ENCODE results near the gene GATB.

The GATB gene

DNA sequence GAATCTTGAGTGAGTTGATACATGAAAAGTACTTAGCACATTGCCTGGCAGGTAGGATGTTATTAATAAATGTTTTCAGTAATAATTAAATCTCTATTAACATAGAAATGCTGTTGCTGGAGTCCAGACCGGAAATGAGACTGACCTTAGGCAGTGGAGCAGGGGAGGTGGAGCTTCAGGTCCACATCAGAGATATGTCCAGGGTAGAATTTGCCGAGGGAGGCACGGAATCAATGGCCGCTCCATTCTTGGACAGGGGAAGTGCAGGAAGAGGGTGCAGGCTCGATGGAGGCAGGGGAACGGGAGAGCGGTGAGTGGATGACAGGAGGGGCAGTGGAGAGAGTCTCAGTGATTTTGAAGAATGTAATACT, 107.3 kb downstream of the GATB start:
- TF ChIP-seq ZNF70 (CRISPR knock-in tag; IDR thresholded peaks at IDR 0.05) (no peak), ESRRG (CRISPR knock-in tag; IDR thresholded peaks at IDR 0.05) (no peak), RARB (CRISPR knock-in tag; IDR thresholded peaks at IDR 0.05) (no peak), CSDC2 (CRISPR knock-in tag; IDR thresholded peaks at IDR 0.05) (no peak)
- peak; percentile 72 for ATAC-seq

DNA sequence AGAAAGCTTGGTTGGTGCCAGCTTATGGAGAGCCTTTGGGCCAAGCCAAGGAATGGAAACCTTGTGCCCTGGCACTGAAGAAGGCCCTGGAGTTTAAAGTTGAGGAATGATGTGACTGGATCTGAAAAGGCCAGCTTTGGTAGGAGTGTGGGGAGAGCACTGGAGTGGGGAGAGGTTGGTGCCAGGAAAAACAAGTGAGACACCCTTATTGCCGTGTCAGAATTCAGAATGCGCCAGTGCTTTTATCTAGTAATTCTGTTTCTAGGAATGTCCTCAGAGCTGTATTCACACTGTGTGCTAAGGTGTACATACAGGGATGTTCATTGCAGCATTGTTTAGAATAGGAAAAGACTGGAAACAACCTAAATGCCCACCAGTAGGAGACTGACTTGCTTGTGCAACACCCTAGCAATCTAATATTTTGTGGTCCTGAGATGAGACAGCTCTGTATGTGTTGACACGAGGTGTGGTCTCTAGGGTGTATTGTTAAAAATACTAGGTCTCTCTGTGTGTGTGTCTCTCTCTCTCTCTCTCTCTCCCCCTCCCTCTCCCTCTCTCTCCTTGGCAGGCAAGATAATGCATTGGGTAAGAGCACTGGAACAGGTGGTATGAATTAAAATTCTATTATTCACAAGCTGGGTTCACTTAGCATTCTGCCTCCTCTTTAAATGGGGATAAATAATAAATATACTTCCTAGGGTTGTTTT, 107.8 kb downstream of the GATB start:
- TF ChIP-seq PPARA (CRISPR knock-in tag; IDR thresholded peaks at IDR 0.05; ENCODE audit: borderline replicate concordance) (no peak), TCF4 (CRISPR knock-in tag; IDR thresholded peaks at IDR 0.05; ENCODE audit: borderline replicate concordance) (peak; percentile 65), ISL1 (CRISPR knock-in tag; IDR thresholded peaks at IDR 0.05) (peak; percentile 40; the same call in 1 of the 2 replicates)
- peak; percentile 94 for ATAC-seq

DNA sequence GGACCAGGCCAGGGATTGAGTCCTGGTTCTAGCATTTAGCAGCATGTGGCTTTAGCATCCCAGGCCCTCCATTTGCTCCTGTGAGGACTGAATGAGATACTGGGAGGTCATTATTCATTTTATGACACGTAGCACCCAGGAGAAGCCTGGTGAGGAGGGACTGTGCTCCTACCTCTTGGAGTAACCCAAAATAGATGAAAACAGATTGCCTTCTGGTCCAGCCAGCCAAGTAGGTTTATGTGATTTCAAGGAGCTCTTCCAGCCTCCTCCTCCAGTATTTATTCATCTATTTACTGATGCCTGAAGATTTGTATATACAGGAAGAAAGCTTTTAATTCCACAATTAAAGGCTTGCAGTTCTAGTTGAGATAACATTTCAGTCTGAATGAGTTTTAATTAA, 109.3 kb downstream of the GATB start:
- ATAC-seq, result no peak
- TF ChIP-seq BACH2 (CRISPR knock-in tag; IDR thresholded peaks at IDR 0.05; ENCODE audit: borderline replicate concordance), result no peak
- TF ChIP-seq, protein P1, sequence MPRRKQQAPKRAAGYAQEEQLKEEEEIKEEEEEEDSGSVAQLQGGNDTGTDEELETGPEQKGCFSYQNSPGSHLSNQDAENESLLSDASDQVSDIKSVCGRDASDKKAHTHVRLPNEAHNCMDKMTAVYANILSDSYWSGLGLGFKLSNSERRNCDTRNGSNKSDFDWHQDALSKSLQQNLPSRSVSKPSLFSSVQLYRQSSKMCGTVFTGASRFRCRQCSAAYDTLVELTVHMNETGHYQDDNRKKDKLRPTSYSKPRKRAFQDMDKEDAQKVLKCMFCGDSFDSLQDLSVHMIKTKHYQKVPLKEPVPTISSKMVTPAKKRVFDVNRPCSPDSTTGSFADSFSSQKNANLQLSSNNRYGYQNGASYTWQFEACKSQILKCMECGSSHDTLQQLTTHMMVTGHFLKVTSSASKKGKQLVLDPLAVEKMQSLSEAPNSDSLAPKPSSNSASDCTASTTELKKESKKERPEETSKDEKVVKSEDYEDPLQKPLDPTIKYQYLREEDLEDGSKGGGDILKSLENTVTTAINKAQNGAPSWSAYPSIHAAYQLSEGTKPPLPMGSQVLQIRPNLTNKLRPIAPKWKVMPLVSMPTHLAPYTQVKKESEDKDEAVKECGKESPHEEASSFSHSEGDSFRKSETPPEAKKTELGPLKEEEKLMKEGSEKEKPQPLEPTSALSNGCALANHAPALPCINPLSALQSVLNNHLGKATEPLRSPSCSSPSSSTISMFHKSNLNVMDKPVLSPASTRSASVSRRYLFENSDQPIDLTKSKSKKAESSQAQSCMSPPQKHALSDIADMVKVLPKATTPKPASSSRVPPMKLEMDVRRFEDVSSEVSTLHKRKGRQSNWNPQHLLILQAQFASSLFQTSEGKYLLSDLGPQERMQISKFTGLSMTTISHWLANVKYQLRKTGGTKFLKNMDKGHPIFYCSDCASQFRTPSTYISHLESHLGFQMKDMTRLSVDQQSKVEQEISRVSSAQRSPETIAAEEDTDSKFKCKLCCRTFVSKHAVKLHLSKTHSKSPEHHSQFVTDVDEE (CRISPR knock-in tag; IDR thresholded peaks at IDR 0.05), result no peak
- no peak for TF ChIP-seq CSDC2 (CRISPR knock-in tag; IDR thresholded peaks at IDR 0.05)
- TF ChIP-seq ZFP3 (CRISPR knock-in tag; IDR thresholded peaks at IDR 0.05), result no peak
- TF ChIP-seq, protein P2, sequence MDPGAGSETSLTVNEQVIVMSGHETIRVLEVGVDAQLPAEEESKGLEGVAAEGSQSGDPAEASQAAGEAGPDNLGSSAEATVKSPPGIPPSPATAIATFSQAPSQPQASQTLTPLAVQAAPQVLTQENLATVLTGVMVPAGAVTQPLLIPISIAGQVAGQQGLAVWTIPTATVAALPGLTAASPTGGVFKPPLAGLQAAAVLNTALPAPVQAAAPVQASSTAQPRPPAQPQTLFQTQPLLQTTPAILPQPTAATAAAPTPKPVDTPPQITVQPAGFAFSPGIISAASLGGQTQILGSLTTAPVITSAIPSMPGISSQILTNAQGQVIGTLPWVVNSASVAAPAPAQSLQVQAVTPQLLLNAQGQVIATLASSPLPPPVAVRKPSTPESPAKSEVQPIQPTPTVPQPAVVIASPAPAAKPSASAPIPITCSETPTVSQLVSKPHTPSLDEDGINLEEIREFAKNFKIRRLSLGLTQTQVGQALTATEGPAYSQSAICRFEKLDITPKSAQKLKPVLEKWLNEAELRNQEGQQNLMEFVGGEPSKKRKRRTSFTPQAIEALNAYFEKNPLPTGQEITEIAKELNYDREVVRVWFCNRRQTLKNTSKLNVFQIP (CRISPR knock-in tag; IDR thresholded peaks at IDR 0.05; ENCODE audit: borderline replicate concordance, low read depth), result no peak
- no peak for TF ChIP-seq TCF4 (CRISPR knock-in tag; IDR thresholded peaks at IDR 0.05; ENCODE audit: borderline replicate concordance)
- TF ChIP-seq ZNF8 (CRISPR knock-in tag; IDR thresholded peaks at IDR 0.05), result no peak
- no peak for TF ChIP-seq ZC3H10 (CRISPR knock-in tag; IDR thresholded peaks at IDR 0.05)
- TF ChIP-seq, protein P3, sequence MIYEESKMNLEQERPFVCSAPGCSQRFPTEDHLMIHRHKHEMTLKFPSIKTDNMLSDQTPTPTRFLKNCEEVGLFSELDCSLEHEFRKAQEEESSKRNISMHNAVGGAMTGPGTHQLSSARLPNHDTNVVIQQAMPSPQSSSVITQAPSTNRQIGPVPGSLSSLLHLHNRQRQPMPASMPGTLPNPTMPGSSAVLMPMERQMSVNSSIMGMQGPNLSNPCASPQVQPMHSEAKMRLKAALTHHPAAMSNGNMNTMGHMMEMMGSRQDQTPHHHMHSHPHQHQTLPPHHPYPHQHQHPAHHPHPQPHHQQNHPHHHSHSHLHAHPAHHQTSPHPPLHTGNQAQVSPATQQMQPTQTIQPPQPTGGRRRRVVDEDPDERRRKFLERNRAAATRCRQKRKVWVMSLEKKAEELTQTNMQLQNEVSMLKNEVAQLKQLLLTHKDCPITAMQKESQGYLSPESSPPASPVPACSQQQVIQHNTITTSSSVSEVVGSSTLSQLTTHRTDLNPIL (CRISPR knock-in tag; IDR thresholded peaks at IDR 0.05; ENCODE audit: low read depth), result no peak
- TF ChIP-seq ZFP30 (CRISPR knock-in tag; IDR thresholded peaks at IDR 0.05), result no peak
- TF ChIP-seq PPARA (CRISPR knock-in tag; IDR thresholded peaks at IDR 0.05; ENCODE audit: borderline replicate concordance), result no peak
- no peak for TF ChIP-seq TOX (CRISPR knock-in tag; IDR thresholded peaks at IDR 0.05; ENCODE audit: borderline replicate concordance)
- no peak for TF ChIP-seq OSR1 (CRISPR knock-in tag; IDR thresholded peaks at IDR 0.05)
- TF ChIP-seq GLIS3 (CRISPR knock-in tag; IDR thresholded peaks at IDR 0.05), result no peak
- TF ChIP-seq, protein P4, sequence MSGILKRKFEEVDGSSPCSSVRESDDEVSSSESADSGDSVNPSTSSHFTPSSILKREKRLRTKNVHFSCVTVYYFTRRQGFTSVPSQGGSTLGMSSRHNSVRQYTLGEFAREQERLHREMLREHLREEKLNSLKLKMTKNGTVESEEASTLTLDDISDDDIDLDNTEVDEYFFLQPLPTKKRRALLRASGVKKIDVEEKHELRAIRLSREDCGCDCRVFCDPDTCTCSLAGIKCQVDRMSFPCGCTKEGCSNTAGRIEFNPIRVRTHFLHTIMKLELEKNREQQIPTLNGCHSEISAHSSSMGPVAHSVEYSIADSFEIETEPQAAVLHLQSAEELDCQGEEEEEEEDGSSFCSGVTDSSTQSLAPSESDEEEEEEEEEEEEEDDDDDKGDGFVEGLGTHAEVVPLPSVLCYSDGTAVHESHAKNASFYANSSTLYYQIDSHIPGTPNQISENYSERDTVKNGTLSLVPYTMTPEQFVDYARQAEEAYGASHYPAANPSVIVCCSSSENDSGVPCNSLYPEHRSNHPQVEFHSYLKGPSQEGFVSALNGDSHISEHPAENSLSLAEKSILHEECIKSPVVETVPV (CRISPR knock-in tag; IDR thresholded peaks at IDR 0.05), result no peak
- TF ChIP-seq RARB (CRISPR knock-in tag; IDR thresholded peaks at IDR 0.05), result no peak
- no peak for TF ChIP-seq ESRRG (CRISPR knock-in tag; IDR thresholded peaks at IDR 0.05)
- TF ChIP-seq ZNF565 (CRISPR knock-in tag; conservative IDR thresholded peaks at IDR 0.05; ENCODE audit: low read depth), result no peak

DNA sequence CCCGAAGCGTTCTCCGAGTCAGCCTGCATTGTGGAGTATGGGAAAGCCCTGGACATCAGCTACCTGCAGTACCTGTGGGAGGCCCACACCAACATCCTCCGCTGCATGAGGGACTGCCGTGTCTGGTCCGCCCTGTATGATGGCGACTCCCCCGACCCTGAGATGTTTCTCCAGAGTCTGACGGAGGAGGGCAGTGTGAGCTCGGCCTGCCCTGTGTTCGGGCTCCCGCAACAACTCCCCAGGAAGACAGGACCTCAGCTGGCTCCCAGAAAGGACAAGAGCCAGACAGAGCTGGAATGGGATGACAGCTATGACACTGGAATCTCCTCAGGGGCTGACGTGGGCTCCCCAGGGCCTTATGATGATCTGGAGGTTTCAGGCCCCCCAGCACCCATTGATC, 111.3 kb downstream of the GATB start:
- ATAC-seq, result no peak
- TF ChIP-seq ZNF70 (CRISPR knock-in tag; IDR thresholded peaks at IDR 0.05) (no peak), ZNF565 (CRISPR knock-in tag; conservative IDR thresholded peaks at IDR 0.05; ENCODE audit: low read depth) (no peak), TOX (CRISPR knock-in tag; IDR thresholded peaks at IDR 0.05; ENCODE audit: borderline replicate concordance) (no peak), ISL1 (CRISPR knock-in tag; IDR thresholded peaks at IDR 0.05) (no peak), ZFP3 (CRISPR knock-in tag; IDR thresholded peaks at IDR 0.05) (no peak), ESRRG (CRISPR knock-in tag; IDR thresholded peaks at IDR 0.05) (no peak), CSDC2 (CRISPR knock-in tag; IDR thresholded peaks at IDR 0.05) (no peak), ZNF8 (CRISPR knock-in tag; IDR thresholded peaks at IDR 0.05) (no peak), ARNTL (CRISPR knock-in tag; IDR thresholded peaks at IDR 0.05; ENCODE audit: borderline replicate concordance, low read depth) (no peak)
- TF ChIP-seq, protein P3 (CRISPR knock-in tag; IDR thresholded peaks at IDR 0.05; ENCODE audit: low read depth), result no peak
- TF ChIP-seq, protein P2 (CRISPR knock-in tag; IDR thresholded peaks at IDR 0.05; ENCODE audit: borderline replicate concordance, low read depth), result no peak
- TF ChIP-seq, protein P4 (CRISPR knock-in tag; IDR thresholded peaks at IDR 0.05), result no peak
